ENCODE measurements around the gene PZP. TPM values are rescaled to one million over a fixed set of nuclear protein-coding genes. Genes with fewer than 3 reads are reported as not detected.
"Not testable (repeated sequence)": the region's sequence is repeated elsewhere in the genome, so short reads cannot be mapped to it uniquely, and the experiment has no call there.

Gene PZP
- total and polyA plus RNA-seq, 4 donors = 0.61 to 4.6 (median 2.2) TPM

GRCh38 chr12:9169979-9170634, 38.1 kb downstream of the PZP start:
- peak in 1 of 3 donors; percentile 24 for DNase-seq
- TF ChIP-seq CTCF (IDR thresholded peaks at IDR 0.05; ENCODE audit: control extremely low read depth, extremely low read depth) = no peak
- WGBS, 2 donors = 65 to 85% methylated on average over 9 to 11 of the region's 11 CpGs
- H3K9ac ChIP-seq (ENCODE audit: insufficient read depth in 1 of 2, low read length in 2 of 2) = no peak overlapping the region
- H3K4me3 ChIP-seq = no peak overlapping the region
- no peaks in the 10 kb centered on the region for H3K9me3 ChIP-seq (ENCODE audit: control insufficient read depth in 4 of 4, insufficient read depth in 3 of 4, low read length in 3 of 4)
- no peak for ATAC-seq (ENCODE audit: insufficient read depth, low FRiP score)
- peak overlapping the region; percentile 31 to 34 for H3K27ac ChIP-seq (ENCODE audit: low read depth in 1 of 2, low read length in 1 of 2)
- H3K4me1 ChIP-seq (ENCODE audit: control insufficient read depth in 5 of 5, insufficient read depth in 5 of 5, low read length in 5 of 5) = peaks cover 0 to 6% (median 0%) of the 10 kb centered on the region in 5 donors
- H3K36me3 ChIP-seq (ENCODE audit: control insufficient read depth in 4 of 4, insufficient read depth in 4 of 4, low read length in 4 of 4) = no peaks in the 10 kb centered on the region
- H3K27me3 ChIP-seq (ENCODE audit: control insufficient read depth in 3 of 3, insufficient read depth in 3 of 3, low read length in 2 of 3) = no peaks in the 10 kb centered on the region

- WGBS, 2 donors = 79 to 84% methylated on average over 2 to 3 of the region's 5 CpGs
- not testable (repeated sequence) for H3K27me3 ChIP-seq (ENCODE audit: control insufficient read depth in 3 of 3, insufficient read depth in 3 of 3, low read length in 2 of 3); H3K4me1 ChIP-seq (ENCODE audit: control insufficient read depth in 5 of 5, insufficient read depth in 5 of 5, low read length in 5 of 5); H3K9me3 ChIP-seq (ENCODE audit: control insufficient read depth in 4 of 4, insufficient read depth in 3 of 4, low read length in 3 of 4); H3K9ac ChIP-seq (ENCODE audit: insufficient read depth in 1 of 2, low read length in 2 of 2); DNase-seq; H3K4me3 ChIP-seq; H3K36me3 ChIP-seq (ENCODE audit: control insufficient read depth in 4 of 4, insufficient read depth in 4 of 4, low read length in 4 of 4); ATAC-seq (ENCODE audit: insufficient read depth, low FRiP score); H3K27ac ChIP-seq (ENCODE audit: low read depth in 1 of 2, low read length in 1 of 2)
These were observed 40.9 kb downstream of the PZP start for GRCh38 chr12:9167345-9167744.

- Histone ChIP-seq H3K27ac (ENCODE audit: low read depth in 1 of 2, low read length in 1 of 2) (peak overlapping the region in 1 of 2 donors; percentile 49), H3K4me3 (no peak overlapping the region), H3K27me3 (ENCODE audit: control insufficient read depth in 3 of 3, insufficient read depth in 3 of 3, low read length in 2 of 3) (no peaks in the 10 kb centered on the region), H3K36me3 (ENCODE audit: control insufficient read depth in 4 of 4, insufficient read depth in 4 of 4, low read length in 4 of 4) (no peaks in the 10 kb centered on the region), H3K4me1 (ENCODE audit: control insufficient read depth in 5 of 5, insufficient read depth in 5 of 5, low read length in 5 of 5) (peaks cover 0 to 4% (median 0%) of the 10 kb centered on the region in 5 donors), H3K9me3 (ENCODE audit: control insufficient read depth in 4 of 4, insufficient read depth in 3 of 4, low read length in 3 of 4) (no peaks in the 10 kb centered on the region), H3K9ac (ENCODE audit: insufficient read depth in 1 of 2, low read length in 2 of 2) (no peak overlapping the region)
- 68 to 80% methylated on average over 5 of the region's 5 CpGs for WGBS, 2 donors
- ATAC-seq (ENCODE audit: insufficient read depth, low FRiP score) (peak; percentile 6), DNase-seq (peak in 2 of 3 donors; percentile 28 to 50)
- TF ChIP-seq CTCF (IDR thresholded peaks at IDR 0.05; ENCODE audit: control extremely low read depth, extremely low read depth) = no peak
These were observed 44.8 kb downstream of the PZP start for GRCh38 chr12:9163392-9163791.

GRCh38 chr12:9156119-9156518, 52.1 kb downstream of the PZP start:
- no peak overlapping the region for H3K27ac ChIP-seq (ENCODE audit: low read depth in 1 of 2, low read length in 1 of 2)
- no peaks in the 10 kb centered on the region for H3K4me1 ChIP-seq (ENCODE audit: control insufficient read depth in 5 of 5, insufficient read depth in 5 of 5, low read length in 5 of 5)
- 90 to 94% methylated on average over 4 of the region's 4 CpGs for WGBS, 2 donors
- H3K4me3 ChIP-seq = no peak overlapping the region
- no peaks in the 10 kb centered on the region for H3K27me3 ChIP-seq (ENCODE audit: control insufficient read depth in 3 of 3, insufficient read depth in 3 of 3, low read length in 2 of 3)
- H3K36me3 ChIP-seq (ENCODE audit: control insufficient read depth in 4 of 4, insufficient read depth in 4 of 4, low read length in 4 of 4) = no peaks in the 10 kb centered on the region
- ATAC-seq (ENCODE audit: insufficient read depth, low FRiP score) = no peak
- H3K9me3 ChIP-seq (ENCODE audit: control insufficient read depth in 4 of 4, insufficient read depth in 3 of 4, low read length in 3 of 4) = no peaks in the 10 kb centered on the region
- DNase-seq = no peak
- H3K9ac ChIP-seq (ENCODE audit: insufficient read depth in 1 of 2, low read length in 2 of 2) = no peak overlapping the region
- TF ChIP-seq CTCF (IDR thresholded peaks at IDR 0.05; ENCODE audit: control extremely low read depth, extremely low read depth) = no peak
